WTC11 (cell line): ENCODE measurements around the gene SLC25A45. TPM values are rescaled to one million over a fixed set of nuclear protein-coding genes. Genes with fewer than 3 reads are reported as not detected.

Source experiments
- ATAC-seq: fragments of 200-7000 bp; cut with Tn5 transposase; 2 replicates; pipeline ENCODE4 v1.10.0; 2021; ENCODE audit warnings: mild to moderate bottlenecking, moderate library complexity
- CTCF ChIA-PET: fragments of 300-600 bp; sonication (Branson Sonifier 250); formaldehyde crosslinking; loops from one replicate; lab custom pipeline; 2021; ENCODE audit warnings: antibody characterized with exemption; lab: Charles Lee
- POLR2A ChIA-PET: fragments of 350-600 bp; sonication (Branson Sonifier 250); formaldehyde crosslinking; loops from one replicate; lab custom pipeline; 2021; ENCODE audit warnings: antibody characterized with exemption; lab: Charles Lee
- DNase-seq: peaks from one replicate; pipeline ENCODE4 v3.0.0; 2021; ENCODE audit warnings: low spot score
- H3K27ac Mint-ChIP-seq: 2 replicates; pipeline ENCODE4 v1.8.0; 2021; ENCODE audit warnings: mixed read lengths
- H3K27me3 Mint-ChIP-seq: 2 replicates; pipeline ENCODE4 v1.8.0; 2021; ENCODE audit warnings: low read depth, mild to moderate bottlenecking, moderate library complexity, mixed read lengths
- H3K36me3 Mint-ChIP-seq: 2 replicates; pipeline ENCODE4 v1.8.0; 2021; ENCODE audit warnings: mixed read lengths
- H3K4me1 Mint-ChIP-seq: 2 replicates; pipeline ENCODE4 v1.8.0; 2022; ENCODE audit warnings: mixed read lengths
- H3K4me3 Mint-ChIP-seq: 2 replicates; pipeline ENCODE4 v1.8.0; 2021; ENCODE audit warnings: mild to moderate bottlenecking, moderate library complexity, mixed read lengths
- H3K9me3 Mint-ChIP-seq: 2 replicates; pipeline ENCODE4 v1.8.0; 2021; ENCODE audit warnings: mixed read lengths
- ATF2 ChIP-seq: sonication (generic); formaldehyde crosslinking; IDR thresholded peaks from 2 replicates; pipeline ENCODE4 v1.8.1; 2022; ENCODE audit warnings: low read depth, missing genetic modification reagents, borderline replicate concordance
- CREM ChIP-seq: sonication (generic); formaldehyde crosslinking; IDR thresholded peaks from 2 replicates; pipeline ENCODE4 v1.8.1; 2022; ENCODE audit warnings: mild to moderate bottlenecking, missing genetic modification reagents, moderate library complexity
- CTCF ChIP-seq: fragments of 200-600 bp; IDR thresholded peaks from 2 replicates; pipeline ENCODE4 v1.8.0; 2022; ENCODE audit warnings: antibody characterized with exemption
- E2F1 ChIP-seq: sonication (generic); formaldehyde crosslinking; IDR thresholded peaks from 2 replicates; pipeline ENCODE4 v1.8.0; 2022; ENCODE audit warnings: mild to moderate bottlenecking, missing genetic modification reagents
- EMX1 ChIP-seq: fragments of 250-450 bp; sonication (Bioruptor Pico); IDR thresholded peaks from 2 replicates; pipeline ENCODE4 v1.8.0; 2021; ENCODE audit warnings: mild to moderate bottlenecking
- IRF1 ChIP-seq: sonication (generic); formaldehyde crosslinking; IDR thresholded peaks from 2 replicates; pipeline ENCODE4 v1.8.0; 2023; ENCODE audit warnings: missing genetic modification reagents
- MLX ChIP-seq: sonication (generic); formaldehyde crosslinking; IDR thresholded peaks from 2 replicates; pipeline ENCODE4 v1.8.1; 2023; ENCODE audit warnings: mild to moderate bottlenecking, missing genetic modification reagents, moderate library complexity
- NFATC4 ChIP-seq: fragments of 250-450 bp; sonication (Bioruptor Pico); IDR thresholded peaks from 2 replicates; pipeline ENCODE4 v1.9.0; 2021; ENCODE audit warnings: mild to moderate bottlenecking
- NFYB ChIP-seq: sonication (generic); formaldehyde crosslinking; conservative IDR thresholded peaks from 2 replicates; pipeline ENCODE4 v1.8.0; 2022; ENCODE audit warnings: low read depth, missing genetic modification reagents
- ZNF423 ChIP-seq: fragments of 250-450 bp; sonication (Bioruptor Pico); IDR thresholded peaks from 2 replicates; pipeline ENCODE4 v2.1.2; 2022; ENCODE audit warnings: mild to moderate bottlenecking, moderate library complexity
- ZNF671 ChIP-seq: fragments of 250-450 bp; sonication (Bioruptor Pico); IDR thresholded peaks from 2 replicates; pipeline ENCODE4 v1.8.0; 2021; ENCODE audit warnings: mild to moderate bottlenecking
- total RNA-seq: library from RNA; stranded (reverse); gene quantifications from 3 replicates; pipeline ENCODE4 v1.2.3, GENCODE V29; 2021

SLC25A45 gene
- total RNA-seq, 1 experiment from 2014 or later, result 1.7 TPM

GRCh38 chr11:65426839-65427690, 44.6 kb upstream of the SLC25A45 start:
- Mint-ChIP-seq H3K4me1 (peaks cover 80% of the 10 kb centered on the region), H3K36me3 (no peaks in the 10 kb centered on the region)
- no peak for TF ChIP-seq CTCF
- no peak for TF ChIP-seq MLX
- TF ChIP-seq E2F1 (CRISPR knock-in tag), result no peak
- 0 out of 2 replicates have a peak, but pooled peaks have one; percentile 18 for TF ChIP-seq NFATC4 (CRISPR knock-in tag)
- TF ChIP-seq EMX1, result 0 out of 2 replicates have a peak, but pooled peaks have one; percentile 47
- TF ChIP-seq, all 79 proteins: peak for 2
- peak overlapping the region; percentile 60 for H3K27ac Mint-ChIP-seq
- no peak for ATAC-seq
- H3K27me3 Mint-ChIP-seq, result no peaks in the 10 kb centered on the region
- H3K9me3 Mint-ChIP-seq, result no peaks in the 10 kb centered on the region
- no peak overlapping the region; the same call in 1 of the 2 replicates for H3K4me3 Mint-ChIP-seq
- ChIA-PET CTCF (interaction anchor here (1.1 kb wide), 1 partner anchor 11 kb away, joined by 4 read pairs; no protein-coding TSS in a partner anchor), POLR2A (no interaction called here)
- no peak for DNase-seq

- no peaks in the 10 kb centered on the region for H3K9me3 Mint-ChIP-seq
- H3K36me3 Mint-ChIP-seq, result no peaks in the 10 kb centered on the region
- peaks cover 88% of the 10 kb centered on the region for H3K4me1 Mint-ChIP-seq
- no peak for TF ChIP-seq IRF1
- TF ChIP-seq NFYB, result no peak
- TF ChIP-seq ZNF423 (CRISPR knock-in tag), result no peak
- TF ChIP-seq CREM (CRISPR knock-in tag), result no peak
- no peak for TF ChIP-seq CTCF
- no peak for TF ChIP-seq ZNF671 (CRISPR knock-in tag)
- no peak for TF ChIP-seq ATF2 (CRISPR knock-in tag)
- DNase-seq (no peak), ATAC-seq (no peak)
- H3K27ac Mint-ChIP-seq, result peak overlapping the region; percentile 28
- no peaks in the 10 kb centered on the region for H3K27me3 Mint-ChIP-seq
- H3K4me3 Mint-ChIP-seq, result peak overlapping the region; percentile 69
- ChIA-PET CTCF (interaction anchor here (2.3 to 12.8 kb wide), 2 partner anchors 10 to 42 kb away, joined by 16 to 224 read pairs; no protein-coding TSS in a partner anchor), POLR2A (interaction anchor here (3.7 to 10.9 kb wide), 3 partner anchors 62 to 81 kb away, joined by 23 to 135 read pairs (median 88); partner anchors contain the start of gene MALAT1)
These were observed 43.8 kb upstream of the SLC25A45 start for GRCh38 chr11:65425971-65426838.
